GM18511 (cell line): ENCODE measurements around the gene NOS2.
"Not testable (repeated sequence)": the region's sequence is repeated elsewhere in the genome, so short reads cannot be mapped to it uniquely, and the experiment has no call there.

Source experiments
- ATAC-seq: cut with Tn5 transposase; IDR thresholded peaks from one replicate; pipeline ENCODE4 v1.9.1; 2021; ENCODE audit warnings: mild to moderate bottlenecking, moderate library complexity; ENCODE audit not compliant: unreplicated experiment

NOS2 gene

GRCh38 chr17:27759528-27759927, 40.8 kb downstream of the NOS2 start:
- no peak for ATAC-seq

- ATAC-seq: no peak
Measured at GRCh38 chr17:27756467-27757371, 43.6 kb downstream of the NOS2 start.

GRCh38 chr17:27755706-27756466, 44.4 kb downstream of the NOS2 start:
- no peak for ATAC-seq

- no peak for ATAC-seq
Measured at GRCh38 chr17:27754549-27754948, 45.8 kb downstream of the NOS2 start.

- not testable (repeated sequence) for ATAC-seq
Measured at GRCh38 chr17:27753726-27754125, 46.6 kb downstream of the NOS2 start.

- not testable (repeated sequence) for ATAC-seq
Measured at GRCh38 chr17:27752831-27753619, 47.3 kb downstream of the NOS2 start.

- ATAC-seq: no peak
Measured at GRCh38 chr17:27751622-27752490, 48.5 kb downstream of the NOS2 start.

- ATAC-seq: no peak
Measured at GRCh38 chr17:27751166-27751565, 49.2 kb downstream of the NOS2 start.

- not testable (repeated sequence) for ATAC-seq
Measured at GRCh38 chr17:27749562-27750150, 50.7 kb downstream of the NOS2 start.

- no peak for ATAC-seq
Measured at GRCh38 chr17:27748360-27748825, 51.9 kb downstream of the NOS2 start.

GRCh38 chr17:27747462-27748359, 52.6 kb downstream of the NOS2 start:
- no peak for ATAC-seq

- no peak for ATAC-seq
Measured at GRCh38 chr17:27746881-27747280, 53.4 kb downstream of the NOS2 start.

GRCh38 chr17:27746320-27746719, 54.0 kb downstream of the NOS2 start:
- ATAC-seq: not testable (repeated sequence)

- ATAC-seq: not testable (repeated sequence)
Measured at GRCh38 chr17:27745207-27745830, 55.0 kb downstream of the NOS2 start.

- ATAC-seq: no peak
Measured at GRCh38 chr17:27743281-27743885, 56.9 kb downstream of the NOS2 start.

- ATAC-seq: no peak
Measured at GRCh38 chr17:27741971-27742575, 58.3 kb downstream of the NOS2 start.

GRCh38 chr17:27741361-27741861, 58.9 kb downstream of the NOS2 start:
- ATAC-seq: no peak
